Lower lobe of right lung (tissue), 2 donors: Measurements from ENCODE around the gene NCAPG2. TPM values are rescaled to one million over a fixed set of nuclear protein-coding genes. Genes with fewer than 3 reads are reported as not detected.
A peak's percentile ranks its signal among the peaks of the same experiment; 100 is the strongest.
"Not testable (repeated sequence)": the region's sequence is repeated elsewhere in the genome, so short reads cannot be mapped to it uniquely, and the experiment has no call there.

Experiments used
- ATAC-seq, 2 donors: fragments of 200-7000 bp; cut with Tn5 transposase; one replicate each; pipeline ENCODE4 v1.9.1; 2020 to 2022; ENCODE audit warnings: mild to moderate bottlenecking in 2 of 2, moderate library complexity in 2 of 2
- DNase-seq: peaks from one replicate; pipeline ENCODE4 v3.0.0-alpha.2; 2020
- H3K27ac ChIP-seq: fragments of 200-600 bp; one replicate; pipeline ENCODE4 v1.8.0; 2022
- H3K27me3 ChIP-seq: fragments of 200-600 bp; one replicate; pipeline ENCODE4 v1.8.0; 2022; ENCODE audit warnings: low read depth
- H3K36me3 ChIP-seq: fragments of 200-600 bp; one replicate; pipeline ENCODE4 v1.8.0; 2022; ENCODE audit warnings: mild to moderate bottlenecking
- H3K4me1 ChIP-seq: fragments of 200-600 bp; one replicate; pipeline ENCODE4 v1.8.0; 2022
- H3K4me3 ChIP-seq: fragments of 200-600 bp; one replicate; pipeline ENCODE4 v1.8.0; 2022; ENCODE audit warnings: mild to moderate bottlenecking
- H3K9me3 ChIP-seq: fragments of 200-600 bp; one replicate; pipeline ENCODE4 v1.8.0; 2022
- CTCF ChIP-seq: fragments of 200-600 bp; IDR thresholded peaks from one replicate; pipeline ENCODE4 v1.8.0; 2022; ENCODE audit warnings: antibody characterized with exemption, mild to moderate bottlenecking
- intact Hi-C: fragments of 100-400 bp; cut with DNase I; formaldehyde crosslinking; loops from one replicate; pipeline ENCODE4 v1.11.0; 2022
- total RNA-seq: library from RNA; stranded (reverse); fragmentation: NEBNext Ultra II Directional; extraction: Animal tissue kit (Norgen Biotek cat#: 25700); gene quantifications from one replicate; pipeline ENCODE4 v1.2.1, GENCODE V29; 2021
- donor health status: DM: no; HTN: yes; CAD: no; lungs with severe emphysema.

Gene NCAPG2
- total RNA-seq, 1 donor from 2014 or later, result 10.0 TPM

GRCh38 chr7:158705234-158705850, 738 bp upstream of the NCAPG2 start:
- H3K27ac ChIP-seq, result peak overlapping the region; percentile 89
- peak overlapping the region; percentile 92 for H3K4me3 ChIP-seq
- H3K9me3 ChIP-seq, result no peaks in the 10 kb centered on the region
- H3K27me3 ChIP-seq, result no peaks in the 10 kb centered on the region
- H3K4me1 ChIP-seq, result peaks cover 16% of the 10 kb centered on the region
- no peak for TF ChIP-seq CTCF
- no peaks in the 10 kb centered on the region for H3K36me3 ChIP-seq
- intact Hi-C loops, result no loop called here
- ATAC-seq (no peak), DNase-seq (no peak)

- H3K9me3 ChIP-seq, H3K27me3 ChIP-seq, H3K36me3 ChIP-seq, ATAC-seq, DNase-seq, intact Hi-C loops: not testable (repeated sequence)
- peaks cover 16% of the 10 kb centered on the region for H3K4me1 ChIP-seq
- H3K27ac ChIP-seq, result peak overlapping the region; percentile 89
- H3K4me3 ChIP-seq, result peak overlapping the region; percentile 92
These were observed 703 bp downstream of the NCAPG2 start for GRCh38 chr7:158703679-158704523.

- no peak overlapping the region for H3K27ac ChIP-seq
- no peak for DNase-seq
- intact Hi-C loops, result no loop called here
- no peaks in the 10 kb centered on the region for H3K9me3 ChIP-seq
- H3K27me3 ChIP-seq, result no peaks in the 10 kb centered on the region
- peaks cover 16% of the 10 kb centered on the region for H3K4me1 ChIP-seq
- no peaks in the 10 kb centered on the region for H3K36me3 ChIP-seq
- no peak overlapping the region for H3K4me3 ChIP-seq
- no peak for TF ChIP-seq CTCF
- no peak for ATAC-seq
These were observed 1.7 kb downstream of the NCAPG2 start for GRCh38 chr7:158702944-158703343.

GRCh38 chr7:158702196-158702595, 2.4 kb downstream of the NCAPG2 start:
- no peaks in the 10 kb centered on the region for H3K9me3 ChIP-seq
- H3K27me3 ChIP-seq, result no peaks in the 10 kb centered on the region
- no peak for TF ChIP-seq CTCF
- no peaks in the 10 kb centered on the region for H3K36me3 ChIP-seq
- H3K4me1 ChIP-seq, result peaks cover 16% of the 10 kb centered on the region
- H3K27ac ChIP-seq, result no peak overlapping the region
- DNase-seq (no peak), ATAC-seq (no peak)
- H3K4me3 ChIP-seq, result no peak overlapping the region
- intact Hi-C loops, result no loop called here

- no peak overlapping the region for H3K4me3 ChIP-seq
- peaks cover 16% of the 10 kb centered on the region for H3K4me1 ChIP-seq
- H3K27me3 ChIP-seq, result no peaks in the 10 kb centered on the region
- DNase-seq (no peak), ATAC-seq (no peak)
- intact Hi-C loops, result no loop called here
- no peaks in the 10 kb centered on the region for H3K9me3 ChIP-seq
- no peaks in the 10 kb centered on the region for H3K36me3 ChIP-seq
- H3K27ac ChIP-seq, result no peak overlapping the region
- no peak for TF ChIP-seq CTCF
These were observed 4.6 kb downstream of the NCAPG2 start for GRCh38 chr7:158700008-158700407.

GRCh38 chr7:158699341-158699740, 5.3 kb downstream of the NCAPG2 start:
- no peak overlapping the region for H3K27ac ChIP-seq
- H3K27me3 ChIP-seq, result no peaks in the 10 kb centered on the region
- H3K4me1 ChIP-seq, result peaks cover 16% of the 10 kb centered on the region
- no peaks in the 10 kb centered on the region for H3K9me3 ChIP-seq
- TF ChIP-seq CTCF, result no peak
- no peak overlapping the region for H3K4me3 ChIP-seq
- no peaks in the 10 kb centered on the region for H3K36me3 ChIP-seq
- DNase-seq (no peak), ATAC-seq (no peak)
- intact Hi-C loops, result no loop called here
